Caki2 (cell line): ENCODE measurements around the gene ENPP1. TPM values are rescaled to one million over a fixed set of nuclear protein-coding genes. Genes with fewer than 3 reads are reported as not detected.
"Not testable (repeated sequence)": the region's sequence is repeated elsewhere in the genome, so short reads cannot be mapped to it uniquely, and the experiment has no call there.

Experiments used
- DNase-seq: peaks from one replicate; pipeline ENCODE4 v3.0.0-alpha.2; 2015; ENCODE audit warnings: low read depth
- in situ Hi-C: cut with HindIII; loops from 2 replicates; pipeline ENCODE4 v1.10.0; 2016; ENCODE audit warnings: low sequenced_read_pairs, low pct_unique_long_range_greater_than_20kb, mixed read lengths
- total RNA-seq: library from RNA; depleted of rRNA; stranded (reverse); fragments of >200 nt; shearing (Covaris generic); gene quantifications from 2 replicates; pipeline ENCODE4 v1.2.3, GENCODE V29; 2014; ENCODE audit warnings: low replicate concordance

The ENPP1 gene
- total RNA-seq, 1 experiment from 2014 or later, result 2.8 TPM

GRCh38 chr6:131851049-131851769, 43.4 kb downstream of the ENPP1 start:
- no peak for DNase-seq
- in situ Hi-C loops, result no loop called here

- in situ Hi-C loops, result no loop called here
- no peak for DNase-seq
Measured at GRCh38 chr6:131852200-131852599, 44.4 kb downstream of the ENPP1 start.

GRCh38 chr6:131854803-131855202, 47.0 kb downstream of the ENPP1 start:
- DNase-seq, result no peak
- in situ Hi-C loops, result no loop called here

GRCh38 chr6:131858765-131859415, 51.1 kb downstream of the ENPP1 start:
- in situ Hi-C loops, result no loop called here
- no peak for DNase-seq

GRCh38 chr6:131859658-131860057, 51.8 kb downstream of the ENPP1 start:
- in situ Hi-C loops, DNase-seq: not testable (repeated sequence)

GRCh38 chr6:131861381-131861780, 53.6 kb downstream of the ENPP1 start:
- in situ Hi-C loops, result no loop called here
- no peak for DNase-seq

GRCh38 chr6:131862476-131862875, 54.7 kb downstream of the ENPP1 start:
- in situ Hi-C loops, result no loop called here
- DNase-seq, result no peak

- no peak for DNase-seq
- in situ Hi-C loops, result no loop called here
Measured at GRCh38 chr6:131867744-131868143, 59.9 kb downstream of the ENPP1 start.

- DNase-seq, result no peak
- in situ Hi-C loops, result no loop called here
Measured at GRCh38 chr6:131868836-131869235, 61.0 kb downstream of the ENPP1 start.

- in situ Hi-C loops, result no loop called here
- no peak for DNase-seq
Measured at GRCh38 chr6:131875647-131876046, 67.8 kb downstream of the ENPP1 start.

GRCh38 chr6:131876545-131876944, 68.7 kb downstream of the ENPP1 start:
- DNase-seq, result no peak
- in situ Hi-C loops, result no loop called here

GRCh38 chr6:131877999-131878789, 70.4 kb downstream of the ENPP1 start:
- no peak for DNase-seq
- in situ Hi-C loops, result no loop called here

- DNase-seq, result no peak
- in situ Hi-C loops, result no loop called here
Measured at GRCh38 chr6:131883016-131883415, 75.2 kb downstream of the ENPP1 start.

GRCh38 chr6:131885237-131885636, 77.4 kb downstream of the ENPP1 start:
- no peak for DNase-seq
- in situ Hi-C loops, result no loop called here

GRCh38 chr6:131886517-131886916, 78.7 kb downstream of the ENPP1 start:
- in situ Hi-C loops, result no loop called here
- DNase-seq, result no peak

GRCh38 chr6:131890091-131890490, 82.3 kb downstream of the ENPP1 start:
- in situ Hi-C loops, result no loop called here
- peak; percentile 37 for DNase-seq

- in situ Hi-C loops, result no loop called here
- no peak for DNase-seq
Measured at GRCh38 chr6:131893198-131893597, 85.4 kb downstream of the ENPP1 start.

- in situ Hi-C loops, result no loop called here
- peak; percentile 10 for DNase-seq
Measured at GRCh38 chr6:131894493-131895424, 86.9 kb downstream of the ENPP1 start.
